ENCODE measurements around the gene MRPS9. TPM values are rescaled to one million over a fixed set of nuclear protein-coding genes. Genes with fewer than 3 reads are reported as not detected.

Gene MRPS9
- polyA plus RNA-seq (ENCODE audit: insufficient read length in 12 of 12) = 10 to 100 TPM in 11 of 12 donors, not detected in 1; 24.7 to 37.8 (median 32.2) TPM
- long read RNA-seq, donor 1, transcript MRPS9-203 (4 exons, 982 nt) = minor isoform, 12 of 34 reads
- long read RNA-seq, donor 1, transcript MRPS9-201 (11 exons, 1,500 nt) = major isoform, 14 of 34 reads
- long read RNA-seq, donor 1, partial matches to known transcripts = 8 of 34 reads
- long read RNA-seq, donor 1, other reads (novel, unspliced or antisense) = 0 of 34 reads
- long read RNA-seq, donor 2, transcript MRPS9-201 (11 exons, 1,500 nt) = major isoform, 20 of 31 reads
- long read RNA-seq, donor 2, transcript MRPS9-203 (4 exons, 982 nt) = minor isoform, 11 of 31 reads
- long read RNA-seq, donor 2, partial matches to known transcripts = 0 of 31 reads
- long read RNA-seq, donor 2, other reads (novel, unspliced or antisense) = 0 of 31 reads
- long read RNA-seq, donor 3, transcript MRPS9-203 (4 exons, 982 nt) = minor isoform, 8 of 19 reads
- long read RNA-seq, donor 3, transcript MRPS9-201 (11 exons, 1,500 nt) = major isoform, 11 of 19 reads
- long read RNA-seq, donor 3, partial matches to known transcripts = 0 of 19 reads
- long read RNA-seq, donor 3, other reads (novel, unspliced or antisense) = 0 of 19 reads
- long read RNA-seq, donor 4, transcript MRPS9-203 (4 exons, 982 nt) = major isoform, 10 of 16 reads
- long read RNA-seq, donor 4, transcript MRPS9-201 (11 exons, 1,500 nt) = minor isoform, 6 of 16 reads
- long read RNA-seq, donor 4, partial matches to known transcripts = 0 of 16 reads
- long read RNA-seq, donor 4, other reads (novel, unspliced or antisense) = 0 of 16 reads
- long read RNA-seq, donor 5, transcript MRPS9-201 (11 exons, 1,500 nt) = major isoform, 17 of 21 reads
- long read RNA-seq, donor 5, partial matches to known transcripts = 0 of 21 reads
- long read RNA-seq, donor 5, other reads (novel, unspliced or antisense) = 0 of 21 reads
- long read RNA-seq, donor 6, transcript MRPS9-201 (11 exons, 1,500 nt) = minor isoform, 9 of 21 reads
- long read RNA-seq, donor 6, transcript MRPS9-203 (4 exons, 982 nt) = major isoform, 12 of 21 reads
- long read RNA-seq, donor 6, partial matches to known transcripts = 0 of 21 reads
- long read RNA-seq, donor 6, other reads (novel, unspliced or antisense) = 0 of 21 reads
- long read RNA-seq, donor 7, partial matches to known transcripts = 0 of 6 reads
- long read RNA-seq, donor 7, other reads (novel, unspliced or antisense) = 0 of 6 reads
- long read RNA-seq, donor 8, transcript MRPS9-201 (11 exons, 1,500 nt) = major isoform, 13 of 17 reads
- long read RNA-seq, donor 8, partial matches to known transcripts = 0 of 17 reads
- long read RNA-seq, donor 8, other reads (novel, unspliced or antisense) = 0 of 17 reads
- long read RNA-seq, donor 9, transcript MRPS9-203 (4 exons, 982 nt) = major isoform, 10 of 17 reads
- long read RNA-seq, donor 9, transcript MRPS9-201 (11 exons, 1,500 nt) = minor isoform, 7 of 17 reads
- long read RNA-seq, donor 9, partial matches to known transcripts = 0 of 17 reads
- long read RNA-seq, donor 9, other reads (novel, unspliced or antisense) = 0 of 17 reads
- long read RNA-seq, donor 10, transcript MRPS9-203 (4 exons, 982 nt) = major isoform, 14 of 25 reads
- long read RNA-seq, donor 10, transcript MRPS9-201 (11 exons, 1,500 nt) = minor isoform, 11 of 25 reads
- long read RNA-seq, donor 10, partial matches to known transcripts = 0 of 25 reads
- long read RNA-seq, donor 10, other reads (novel, unspliced or antisense) = 0 of 25 reads
- long read RNA-seq, donor 11, transcript MRPS9-203 (4 exons, 982 nt) = major isoform, 11 of 19 reads
- long read RNA-seq, donor 11, transcript MRPS9-201 (11 exons, 1,500 nt) = minor isoform, 8 of 19 reads
- long read RNA-seq, donor 11, partial matches to known transcripts = 0 of 19 reads
- long read RNA-seq, donor 11, other reads (novel, unspliced or antisense) = 0 of 19 reads

DNA sequence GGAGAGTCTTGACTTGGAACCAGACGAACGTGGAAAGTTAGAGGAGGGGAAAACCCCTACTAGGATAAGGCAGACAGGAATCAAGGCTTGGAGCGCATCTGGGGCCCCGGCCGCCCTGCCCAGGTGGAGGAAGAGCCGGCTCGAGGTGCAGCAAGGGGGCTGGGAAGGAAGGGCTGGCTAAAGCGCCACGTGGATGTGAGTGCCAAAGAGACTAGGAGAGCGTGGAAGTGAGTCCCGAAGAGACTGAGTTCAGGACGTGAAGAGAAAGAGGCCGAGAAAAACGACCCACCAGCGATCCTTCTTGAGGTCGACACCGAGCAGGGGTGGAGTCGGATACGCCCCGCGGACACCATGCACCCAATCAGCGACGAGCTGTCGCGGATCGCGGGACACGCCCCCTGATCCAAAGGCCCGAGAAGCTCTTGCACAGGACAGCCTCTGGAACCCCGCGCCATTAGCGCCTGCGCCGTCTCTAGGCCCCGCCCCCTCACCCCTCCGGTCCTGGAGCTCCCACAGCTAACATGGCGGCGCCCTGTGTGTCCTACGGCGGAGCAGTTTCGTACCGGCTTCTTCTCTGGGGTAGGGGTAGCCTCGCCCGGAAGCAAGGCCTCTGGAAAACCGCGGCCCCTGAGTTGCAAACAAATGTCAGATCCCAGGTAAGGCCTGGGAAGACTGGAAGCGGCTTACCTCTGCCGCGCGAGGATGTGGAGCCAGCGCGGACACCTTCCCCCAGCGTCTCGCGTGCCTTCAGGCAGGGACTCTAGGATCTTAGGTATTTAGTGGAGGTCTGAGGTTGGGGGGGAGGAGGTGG, at the start of gene MRPS9:
Gene MRPS9 (plus strand): TSS at position 498 of the 811 bp plus-strand sequence. CDS start 24 bp downstream, at position 522.
- peak; percentile 99 for DNase-seq

DNA sequence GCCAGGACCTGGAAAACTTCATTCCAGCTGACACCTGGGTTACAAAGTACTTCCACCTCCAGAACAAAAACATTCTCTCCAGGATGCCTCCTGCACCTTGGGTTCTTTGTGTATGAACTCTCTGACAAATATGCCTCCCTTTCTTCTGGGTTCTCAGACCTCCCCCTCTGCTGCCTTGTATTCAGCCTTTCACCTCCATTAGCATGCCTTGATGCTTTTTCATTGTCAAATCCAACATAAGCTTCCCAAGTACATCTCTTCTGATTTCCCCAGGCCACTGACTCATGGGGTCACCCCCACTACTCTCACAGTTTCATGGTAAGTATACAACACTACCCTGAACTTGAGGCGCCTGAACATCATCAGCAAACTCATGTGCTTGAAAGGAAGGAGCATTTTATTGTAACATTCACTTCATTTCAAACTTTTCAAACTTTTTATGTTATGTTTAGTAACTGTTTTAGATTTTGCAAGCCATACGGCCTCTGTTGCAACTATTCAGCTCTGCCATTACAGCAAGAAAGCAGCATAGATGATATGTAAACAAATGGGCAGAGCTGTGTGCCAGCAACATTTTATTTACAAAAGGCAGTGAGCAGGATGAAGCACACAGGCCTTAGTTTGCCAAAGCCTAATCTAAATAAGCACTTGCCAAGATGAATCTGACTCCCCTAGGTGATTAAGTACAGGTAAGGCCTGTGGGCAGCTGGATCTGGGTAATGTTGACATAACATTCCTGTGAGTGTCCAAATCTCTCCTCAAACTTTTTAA, 32.5 kb upstream of the MRPS9 start:
- no peak for DNase-seq

DNA sequence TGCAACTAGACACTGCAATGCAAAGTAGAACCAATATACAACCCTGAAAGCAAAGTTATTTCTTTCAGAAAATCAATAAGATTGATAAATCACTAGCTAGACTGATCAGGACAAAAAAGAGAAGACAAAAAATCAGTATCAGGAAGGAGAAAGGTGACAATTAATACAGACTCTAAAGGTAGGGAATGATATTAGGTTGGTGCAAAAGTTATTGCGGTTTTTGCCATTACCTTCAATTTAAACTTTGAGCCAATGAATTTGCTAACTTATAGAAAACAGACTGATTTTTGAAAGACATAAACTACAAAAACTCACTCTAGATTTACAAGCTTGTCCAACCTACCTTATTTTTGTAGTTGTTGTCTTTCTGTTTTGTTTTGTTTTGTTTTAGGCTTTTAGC, 30.5 kb upstream of the MRPS9 start:
- DNase-seq = no peak

DNA sequence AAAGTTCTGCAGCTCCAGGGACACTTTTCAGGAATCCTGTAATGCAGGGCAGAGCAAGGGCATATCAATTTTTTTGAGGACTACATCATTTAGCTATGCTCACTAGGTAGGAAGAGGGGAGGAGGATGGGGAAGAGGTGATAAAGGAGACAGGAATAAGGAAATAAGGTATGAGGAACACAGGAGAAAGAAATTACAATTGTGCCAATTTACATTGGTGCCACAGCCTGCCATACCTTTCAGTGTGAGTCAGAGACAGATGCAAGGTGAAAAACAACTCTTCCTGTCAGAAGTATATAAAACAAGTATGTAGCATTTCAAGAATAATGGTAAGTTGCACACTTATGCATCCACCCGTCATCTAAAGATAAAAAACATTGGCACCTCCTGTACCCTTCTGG, 5.4 kb upstream of the MRPS9 start:
- DNase-seq = no peak

DNA sequence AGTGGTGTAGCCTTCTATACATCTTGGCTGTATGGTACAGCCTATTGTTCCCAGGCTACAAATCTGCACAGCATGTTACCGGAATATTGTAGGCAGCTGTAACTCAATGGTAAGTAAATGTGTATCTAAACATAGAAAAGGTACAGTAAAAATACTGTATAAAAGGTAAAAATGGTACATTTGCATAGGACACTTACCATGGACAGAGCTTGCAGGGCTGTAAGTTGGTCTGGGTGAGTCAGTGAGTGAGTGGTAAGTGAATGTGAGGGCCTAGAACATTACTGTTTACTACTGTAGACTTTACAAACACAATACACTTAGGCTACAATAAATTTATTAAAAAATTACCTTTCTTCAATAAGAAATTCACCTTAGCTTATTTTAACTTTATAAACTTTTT, 3.7 kb upstream of the MRPS9 start:
- no peak for DNase-seq

DNA sequence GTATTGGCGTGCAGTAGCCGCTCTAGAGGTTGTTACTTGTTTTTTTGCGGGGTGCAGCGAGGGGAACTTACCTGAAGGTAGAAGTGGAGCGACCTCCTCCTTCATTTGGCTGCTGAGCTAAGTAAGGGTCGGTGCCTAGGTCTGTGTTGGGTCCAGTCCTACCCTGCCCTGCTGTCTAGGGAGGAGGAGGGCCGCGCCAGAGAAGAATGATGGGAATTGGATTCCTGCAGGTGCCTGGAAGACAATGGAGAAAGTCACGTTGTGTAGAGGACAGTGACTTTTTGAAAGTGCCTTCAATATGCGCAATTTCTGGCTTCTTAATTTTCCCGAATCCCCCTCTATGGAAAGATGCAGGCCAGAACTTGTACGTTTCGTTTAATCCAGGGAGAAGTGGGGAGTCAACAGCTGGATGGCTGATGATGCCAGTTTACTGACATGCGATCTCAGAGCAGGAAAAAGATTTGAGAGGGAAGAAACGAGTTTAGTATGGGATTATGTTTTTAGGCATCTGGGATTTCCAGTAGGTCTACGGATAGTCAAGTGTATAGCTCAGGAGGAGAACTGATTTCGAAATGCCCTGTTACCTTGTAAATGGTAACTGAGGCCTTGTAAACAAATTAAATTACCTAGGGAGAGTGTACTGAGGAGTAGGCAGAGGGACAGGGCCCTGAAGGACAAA, 653 bp downstream of the MRPS9 start:
- DNase-seq = peak; percentile 11

DNA sequence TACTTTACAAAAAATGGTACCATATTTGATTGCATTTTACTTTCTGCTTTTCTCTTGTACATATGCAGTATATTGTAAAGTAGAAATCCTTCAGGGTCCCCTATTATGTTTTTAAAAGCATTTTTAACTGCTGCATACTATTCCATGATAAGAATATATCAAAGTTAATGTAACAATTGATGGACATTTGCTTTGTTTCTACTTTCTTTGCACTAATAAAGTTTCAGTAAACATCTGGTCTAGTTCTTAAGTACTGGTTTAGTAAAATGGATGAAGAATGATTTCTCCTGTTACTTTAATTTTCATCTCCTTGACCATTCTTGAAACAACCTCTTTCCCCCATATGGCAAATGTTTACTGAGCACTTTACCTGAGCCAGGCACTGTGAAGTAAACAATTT, 1.7 kb downstream of the MRPS9 start:
- no peak for DNase-seq

DNA sequence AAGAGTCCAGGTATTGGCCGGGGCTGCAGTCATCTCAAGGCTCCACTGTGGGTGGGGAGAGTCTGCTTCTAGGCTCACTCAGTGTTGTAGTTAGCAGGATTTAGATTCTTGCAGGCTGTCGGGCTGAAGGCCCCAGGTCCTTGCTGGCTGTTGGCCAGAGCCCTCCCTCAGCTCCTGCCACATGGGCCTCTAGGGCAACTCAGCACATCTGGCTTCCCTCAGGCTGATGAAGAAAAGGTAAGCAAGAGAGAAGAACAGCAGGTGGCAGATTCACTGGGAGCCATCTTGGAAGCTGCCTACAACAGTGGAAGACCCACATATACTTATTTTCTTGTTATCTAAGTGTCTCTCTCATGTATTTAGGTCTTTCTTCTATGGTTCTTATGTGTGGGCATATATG, 4.3 kb downstream of the MRPS9 start:
- DNase-seq = no peak

DNA sequence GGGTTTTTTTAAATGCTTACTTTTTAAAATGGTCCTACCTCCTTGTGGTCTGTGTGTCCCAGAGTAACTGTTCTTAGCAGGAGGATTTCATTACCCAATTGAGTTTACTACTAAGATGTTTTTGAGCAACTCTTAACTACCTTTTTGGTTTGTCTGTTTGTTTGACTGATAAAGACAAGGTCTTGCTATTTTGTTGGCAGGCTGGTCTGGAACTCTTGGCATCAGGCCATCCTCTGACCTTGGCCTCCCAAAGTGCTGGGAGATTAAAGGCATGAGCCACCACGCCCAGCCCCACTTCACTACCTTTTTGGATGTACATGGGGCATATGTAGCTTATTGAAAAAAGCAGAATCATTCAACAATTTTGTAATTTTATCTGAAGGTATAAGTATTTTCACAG, 14.9 kb downstream of the MRPS9 start:
- DNase-seq = no peak

DNA sequence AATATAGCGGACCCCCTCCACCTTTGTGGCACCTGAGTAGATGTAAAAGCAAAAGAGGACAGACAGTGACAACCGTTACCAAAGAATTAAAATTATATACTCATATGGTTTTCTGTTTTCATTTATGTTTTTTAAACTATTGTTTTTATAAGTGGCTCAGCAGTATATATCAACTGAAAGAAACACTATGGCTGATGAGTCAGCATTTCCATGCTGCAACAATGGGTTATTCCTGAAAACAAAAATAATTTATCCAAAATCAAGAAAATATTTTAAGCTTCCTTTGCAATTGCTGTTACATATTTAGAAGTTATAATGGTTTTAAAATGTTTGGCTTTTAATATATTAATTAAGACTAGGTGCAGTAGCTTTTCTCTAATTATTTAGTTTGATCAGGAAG, 17.7 kb downstream of the MRPS9 start:
- no peak for DNase-seq

DNA sequence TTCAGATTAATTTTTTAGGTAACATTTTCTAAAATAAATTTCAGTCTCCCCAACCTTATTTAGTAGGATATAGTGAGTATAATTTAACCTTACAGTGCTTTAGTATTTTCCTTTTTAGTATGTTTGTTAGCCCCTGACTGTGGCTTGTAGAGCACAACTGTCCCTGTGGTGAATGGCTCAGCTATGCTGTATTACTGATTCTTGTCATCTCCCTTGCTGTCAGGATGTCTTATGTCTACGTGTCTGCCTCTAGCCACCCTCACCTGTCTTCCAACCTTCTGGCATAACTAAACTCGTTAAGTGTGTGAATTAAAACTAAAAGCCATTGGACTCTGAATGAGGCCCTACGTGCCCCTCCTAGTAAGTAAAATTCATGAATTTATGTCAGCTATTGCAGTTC, 18.4 kb downstream of the MRPS9 start:
- no peak for DNase-seq

DNA sequence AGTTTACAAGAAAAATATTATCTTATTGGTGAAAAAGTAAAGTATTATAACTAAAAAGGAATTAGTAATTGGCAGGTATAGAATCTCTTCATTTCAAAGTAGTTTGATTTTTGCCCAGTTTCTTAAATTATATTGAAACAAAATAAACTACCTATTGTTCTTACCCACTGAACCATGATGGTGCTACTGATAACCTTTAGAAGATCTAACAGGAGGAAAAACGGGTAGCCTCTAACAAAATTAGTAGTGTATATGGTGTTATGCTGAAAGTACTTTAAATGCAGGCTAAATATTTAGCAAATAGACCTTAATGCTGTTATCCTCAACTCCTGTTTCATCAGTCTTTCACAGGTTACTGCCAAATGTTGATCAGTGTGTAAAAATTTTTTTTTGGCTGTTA, 19.1 kb downstream of the MRPS9 start:
- no peak for DNase-seq

DNA sequence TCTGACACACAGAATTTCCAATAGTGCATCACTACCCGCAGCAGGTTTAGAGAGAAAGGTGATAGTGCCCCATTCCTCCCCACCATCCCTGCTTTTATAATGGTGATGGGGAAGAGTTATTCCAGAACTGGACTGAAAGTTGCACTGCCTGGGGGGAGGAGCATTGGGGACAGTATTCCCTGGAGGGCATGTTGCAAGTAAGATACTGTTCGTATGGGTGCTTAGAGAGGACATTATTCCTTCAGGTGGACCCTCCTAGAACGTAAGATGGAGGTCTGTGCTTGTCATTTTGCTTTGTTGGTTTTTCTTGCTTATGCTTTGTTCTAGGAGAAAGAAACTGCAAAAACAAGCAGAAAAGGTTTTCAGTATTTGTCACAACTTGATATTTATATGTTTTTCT, 23.7 kb downstream of the MRPS9 start:
- no peak for DNase-seq

DNA sequence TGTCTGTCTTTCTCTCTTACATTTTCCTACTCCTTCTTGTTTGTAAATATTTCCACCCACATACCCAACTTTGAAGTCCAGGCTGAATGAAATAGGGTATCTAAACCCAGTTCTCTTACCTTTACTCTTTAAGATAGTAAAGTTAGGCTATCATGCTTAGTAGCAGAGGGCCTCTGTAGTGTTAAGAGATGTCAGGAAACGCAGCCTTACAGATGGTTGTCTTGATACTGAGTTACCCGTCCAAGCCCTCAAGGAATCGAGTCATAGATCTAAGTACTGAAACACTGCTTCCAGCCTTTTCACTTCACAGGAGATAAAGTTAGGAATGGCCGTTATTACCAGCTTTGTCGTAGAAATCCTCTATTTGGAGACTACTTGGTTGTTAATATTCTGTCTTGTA, 24.3 kb downstream of the MRPS9 start:
- no peak for DNase-seq

DNA sequence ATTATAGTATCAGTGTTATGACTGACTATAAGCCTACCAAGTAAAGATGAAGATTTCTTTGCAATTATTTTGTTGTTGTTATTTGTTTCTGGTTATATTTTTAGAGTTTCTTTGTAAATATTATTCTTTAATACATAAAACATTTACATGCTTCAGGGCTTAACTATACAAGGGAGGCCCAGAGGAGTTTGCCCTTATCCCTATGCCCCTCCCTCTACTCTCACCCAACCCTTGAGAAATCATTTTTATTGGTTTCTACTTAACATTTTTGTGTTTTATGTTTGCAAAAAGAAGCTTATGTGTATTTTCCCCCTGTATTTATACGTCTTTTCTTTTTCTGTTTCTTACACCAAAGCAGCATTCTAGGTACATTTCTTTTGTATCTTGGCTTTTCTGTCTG, 30.5 kb downstream of the MRPS9 start:
- no peak for DNase-seq

DNA sequence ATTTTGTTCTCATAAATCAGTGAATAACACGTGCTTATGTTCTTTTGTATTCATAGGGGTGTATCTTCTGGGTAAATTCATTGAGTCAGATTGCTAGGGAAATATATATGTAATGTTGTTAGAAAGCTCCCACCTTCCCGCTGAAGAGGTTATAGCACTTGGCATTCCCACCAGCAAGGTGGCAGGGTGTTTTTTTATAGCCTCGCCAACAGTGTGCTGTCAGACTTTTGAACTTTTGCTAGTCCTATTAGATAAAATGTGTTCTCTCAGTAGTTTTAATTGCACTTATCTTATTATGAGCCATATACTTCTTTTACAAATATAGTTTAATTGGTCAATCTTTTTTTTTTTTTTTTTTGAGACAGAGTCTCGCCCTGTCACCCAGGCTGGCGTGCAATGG, 31.0 kb downstream of the MRPS9 start:
- DNase-seq = no peak

DNA sequence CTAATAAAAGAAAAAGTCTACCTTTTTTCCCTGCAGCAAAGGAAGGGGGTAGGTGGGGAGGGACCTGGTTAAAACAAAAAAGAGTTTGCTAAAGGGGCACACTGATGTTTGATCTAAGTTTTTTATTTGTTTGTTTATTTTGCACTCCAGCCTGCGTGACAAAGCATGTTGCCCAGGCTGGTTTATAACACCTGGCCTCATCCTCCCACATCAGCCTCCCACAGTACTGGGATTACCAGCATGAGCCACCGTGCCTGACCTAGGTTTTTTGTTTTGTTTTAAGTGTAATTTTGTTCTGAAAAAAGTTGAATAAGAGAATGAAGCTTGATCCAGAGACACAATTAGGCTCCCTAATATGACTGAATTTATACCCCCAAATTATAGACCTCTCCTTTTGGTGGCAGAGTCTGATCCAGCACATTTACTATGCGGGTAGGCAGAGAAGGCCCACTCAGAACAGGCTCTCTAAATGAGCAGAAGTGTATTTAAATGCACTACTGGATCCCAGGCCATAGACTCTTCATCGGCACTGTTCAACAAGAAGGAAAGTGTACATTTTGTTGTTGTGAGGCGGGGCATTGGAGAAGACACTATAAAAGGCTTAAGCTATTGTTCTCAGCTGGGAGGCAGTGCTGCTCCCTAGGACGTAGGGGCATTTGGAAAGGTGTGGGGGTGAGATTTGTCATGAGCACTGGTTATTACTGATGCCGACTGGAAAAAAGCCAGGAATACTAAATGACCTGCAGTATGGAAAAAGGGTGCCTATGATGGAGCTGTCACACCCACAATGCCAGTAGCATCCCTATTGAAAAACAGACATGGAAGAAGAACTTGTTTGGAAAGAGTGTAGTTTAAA, 32.4 kb downstream of the MRPS9 start:
- no peak for DNase-seq

Measured in muscle of arm (tissue), 14 donors.